Measurements from ENCODE around the gene GSX2. TPM values are rescaled to one million over a fixed set of nuclear protein-coding genes. Genes with fewer than 3 reads are reported as not detected.

GSX2 gene
- total and polyA plus RNA-seq, 2 of the 8 experiments (the other 6 are each of a cell fraction or from before 2014, with no cell fraction given): not detected

DNA sequence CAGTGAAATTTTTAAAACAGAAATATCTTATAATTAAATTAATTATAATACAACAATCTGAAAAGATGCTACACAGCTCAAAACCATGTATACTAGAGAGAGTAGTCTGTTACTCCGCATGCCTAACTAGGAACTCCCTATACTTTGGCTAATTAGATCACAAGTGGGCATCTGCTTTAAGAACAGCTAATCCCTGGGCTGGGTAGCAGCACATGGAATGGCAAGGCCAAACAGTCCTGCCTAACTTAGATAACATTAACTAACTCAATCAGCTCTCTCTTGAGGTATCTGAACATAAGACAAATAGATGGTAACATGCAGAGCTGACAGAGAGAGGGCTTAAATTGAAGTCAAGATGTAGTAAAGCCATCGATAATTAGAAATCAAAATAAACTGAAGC is 45.5 kb upstream of the GSX2 start (continued):
- TF ChIP-seq SAP30 (IDR thresholded peaks at IDR 0.05; ENCODE audit: insufficient read depth, insufficient replicate concordance, low read length): no peak

All from H1 (cell line).